GM12892 (cell line): ENCODE data around the gene RAB31.
"Not testable (repeated sequence)": the region's sequence is repeated elsewhere in the genome, so short reads cannot be mapped to it uniquely, and the experiment has no call there.

ENCODE experiments used
- DNase-seq: peaks from one replicate; pipeline ENCODE4 v3.0.0; 2011; ENCODE audit not compliant: insufficient read length
- FAIRE-seq: peaks from 2 replicates; lab custom pipeline; 2011; peaks lifted over from hg19 to GRCh38; lab: Jason Lieb, UNC
- POLR2A ChIP-seq: IDR thresholded peaks from 2 replicates; pipeline ENCODE4 v1.6.1; 2011; ENCODE audit warnings: low read depth, low read length, control low read depth
- POLR2AphosphoS5 ChIP-seq: IDR thresholded peaks from 2 replicates; pipeline ENCODE4 v1.6.1; 2011; ENCODE audit warnings: low read depth, low read length, control low read depth
- TAF1 ChIP-seq: IDR thresholded peaks from 2 replicates; pipeline ENCODE4 v1.6.1; 2011; ENCODE audit warnings: low read depth, mild to moderate bottlenecking, control low read depth, low read length, borderline replicate concordance

Gene RAB31

DNA sequence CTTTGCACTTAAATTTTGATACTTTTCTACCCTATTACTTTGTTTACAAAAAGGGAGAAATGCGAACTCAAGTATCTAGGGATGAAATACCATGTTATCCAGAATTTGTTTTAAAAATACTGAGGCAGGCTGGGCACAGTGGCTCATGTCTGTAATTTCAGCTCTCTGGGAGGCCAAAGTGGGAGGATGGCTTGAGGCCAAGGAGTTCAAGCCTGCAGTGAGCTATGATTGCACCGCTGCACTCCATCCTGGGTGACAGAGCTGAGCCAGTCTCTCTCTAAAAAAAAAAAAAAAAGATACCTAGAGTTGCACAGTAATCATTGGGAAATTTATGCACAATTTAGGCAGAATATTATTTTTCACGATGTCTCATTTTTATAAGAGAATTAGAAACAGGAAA, 193.3 kb downstream of the RAB31 start:
- FAIRE-seq (no peak), DNase-seq (no peak)
- TF ChIP-seq POLR2A: no peak

GRCh38 chr18:9902264-9902663, 194.2 kb downstream of the RAB31 start:
- DNase-seq, FAIRE-seq: not testable (repeated sequence)

- no peak for TF ChIP-seq POLR2AphosphoS5
- no peak for TF ChIP-seq TAF1
- no peak for TF ChIP-seq POLR2A
- DNase-seq: no peak
- no peak for FAIRE-seq
Measured at GRCh38 chr18:9902832-9903231, 194.7 kb downstream of the RAB31 start.

GRCh38 chr18:9905401-9905922, 197.4 kb downstream of the RAB31 start:
- FAIRE-seq (no peak), DNase-seq (no peak)
- TF ChIP-seq POLR2AphosphoS5 (no peak), POLR2A (no peak), TAF1 (no peak)

GRCh38 chr18:9906481-9906880, 198.4 kb downstream of the RAB31 start:
- no peak for DNase-seq
- FAIRE-seq: peak; percentile 83

GRCh38 chr18:9907867-9908266, 199.8 kb downstream of the RAB31 start:
- FAIRE-seq (no peak), DNase-seq (no peak)

More at GRCh38 chr18:9906481-9906880, 198.4 kb downstream of the RAB31 start:
- TF ChIP-seq TAF1 (no peak), POLR2A (no peak), POLR2AphosphoS5 (no peak)

GRCh38 chr18:9910071-9910470, 202.0 kb downstream of the RAB31 start:
- DNase-seq (no peak), FAIRE-seq (no peak)
- TF ChIP-seq TAF1 (no peak), POLR2AphosphoS5 (no peak), POLR2A (no peak)

More at GRCh38 chr18:9907867-9908266, 199.8 kb downstream of the RAB31 start:
- no peak for TF ChIP-seq POLR2AphosphoS5

GRCh38 chr18:9910661-9911060, 202.6 kb downstream of the RAB31 start:
- FAIRE-seq (no peak), DNase-seq (no peak)
- TF ChIP-seq TAF1 (no peak), POLR2A (no peak), POLR2AphosphoS5 (no peak)

- DNase-seq (no peak), FAIRE-seq (no peak)
- no peak for TF ChIP-seq POLR2AphosphoS5
- TF ChIP-seq TAF1: no peak
- TF ChIP-seq POLR2A: no peak
Measured at GRCh38 chr18:9911226-9911625, 203.1 kb downstream of the RAB31 start.
